GM10266 (cell line): ENCODE results near the gene ZNF438.
"Not testable (repeated sequence)": the region's sequence is repeated elsewhere in the genome, so short reads cannot be mapped to it uniquely, and the experiment has no call there.

Experiments used
- DNase-seq: peaks from one replicate; pipeline ENCODE4 v3.0.0; 2012; ENCODE audit errors: extremely low spot score
- TF ChIP-seq, protein P1 (sequence below): IDR thresholded peaks from 2 replicates; pipeline ENCODE4 v1.5.1; 2012; ENCODE audit warnings: mild to moderate bottlenecking, low read depth; ENCODE audit not compliant: control insufficient read depth, insufficient read depth; ENCODE audit errors: missing control alignments

The ZNF438 gene

DNA sequence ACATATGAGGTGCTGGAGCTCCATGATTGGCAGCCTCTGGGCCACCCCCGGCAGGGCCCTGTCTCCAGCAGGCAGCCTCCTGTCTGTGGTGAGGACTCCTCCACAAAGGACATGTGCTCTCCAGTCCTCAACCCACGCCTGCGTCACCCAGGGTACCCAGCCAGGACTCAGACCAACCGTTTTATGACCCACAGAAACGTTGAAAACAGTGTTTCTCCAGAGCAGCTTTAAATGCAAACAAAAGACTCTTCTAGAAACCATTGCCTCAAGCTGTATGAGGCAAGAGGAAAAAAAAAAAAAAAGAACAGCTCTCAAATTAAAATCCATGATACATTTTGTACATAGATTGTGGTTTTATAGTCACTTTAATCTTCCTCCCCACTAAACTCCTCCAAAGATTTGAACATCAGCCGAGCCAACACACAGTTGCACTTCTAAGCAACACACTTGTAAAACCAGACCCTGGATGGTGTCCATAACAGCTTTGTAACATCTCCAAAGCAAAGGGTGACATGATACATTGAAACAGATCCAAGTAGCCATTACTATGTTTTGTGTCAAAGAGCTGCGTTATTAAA, 227.1 kb downstream of the ZNF438 start:
- DNase-seq: no peak
- TF ChIP-seq, protein P1, sequence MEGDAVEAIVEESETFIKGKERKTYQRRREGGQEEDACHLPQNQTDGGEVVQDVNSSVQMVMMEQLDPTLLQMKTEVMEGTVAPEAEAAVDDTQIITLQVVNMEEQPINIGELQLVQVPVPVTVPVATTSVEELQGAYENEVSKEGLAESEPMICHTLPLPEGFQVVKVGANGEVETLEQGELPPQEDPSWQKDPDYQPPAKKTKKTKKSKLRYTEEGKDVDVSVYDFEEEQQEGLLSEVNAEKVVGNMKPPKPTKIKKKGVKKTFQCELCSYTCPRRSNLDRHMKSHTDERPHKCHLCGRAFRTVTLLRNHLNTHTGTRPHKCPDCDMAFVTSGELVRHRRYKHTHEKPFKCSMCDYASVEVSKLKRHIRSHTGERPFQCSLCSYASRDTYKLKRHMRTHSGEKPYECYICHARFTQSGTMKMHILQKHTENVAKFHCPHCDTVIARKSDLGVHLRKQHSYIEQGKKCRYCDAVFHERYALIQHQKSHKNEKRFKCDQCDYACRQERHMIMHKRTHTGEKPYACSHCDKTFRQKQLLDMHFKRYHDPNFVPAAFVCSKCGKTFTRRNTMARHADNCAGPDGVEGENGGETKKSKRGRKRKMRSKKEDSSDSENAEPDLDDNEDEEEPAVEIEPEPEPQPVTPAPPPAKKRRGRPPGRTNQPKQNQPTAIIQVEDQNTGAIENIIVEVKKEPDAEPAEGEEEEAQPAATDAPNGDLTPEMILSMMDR: no peak

DNA sequence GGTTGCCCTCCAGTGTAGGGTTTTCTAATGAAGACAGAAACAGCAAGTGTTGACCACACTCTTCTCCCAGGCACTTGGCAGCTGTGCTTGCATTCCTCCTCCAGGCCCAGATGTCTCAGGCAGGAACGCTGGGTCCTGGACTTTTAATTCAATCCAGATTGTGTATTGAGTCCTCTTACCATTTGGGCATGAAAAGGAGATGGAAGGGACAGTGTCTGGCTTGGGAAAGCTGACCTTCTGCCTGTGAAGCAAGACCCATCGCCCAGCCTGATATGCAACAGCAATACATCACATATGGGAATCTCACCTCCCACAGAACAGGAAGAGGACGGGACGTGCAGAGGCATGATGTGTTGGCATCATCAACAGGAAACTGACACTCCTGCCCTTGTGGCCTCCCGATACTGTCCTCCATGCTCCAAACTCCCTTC, 227.8 kb downstream of the ZNF438 start:
- TF ChIP-seq, protein P1: no peak
- no peak for DNase-seq

DNA sequence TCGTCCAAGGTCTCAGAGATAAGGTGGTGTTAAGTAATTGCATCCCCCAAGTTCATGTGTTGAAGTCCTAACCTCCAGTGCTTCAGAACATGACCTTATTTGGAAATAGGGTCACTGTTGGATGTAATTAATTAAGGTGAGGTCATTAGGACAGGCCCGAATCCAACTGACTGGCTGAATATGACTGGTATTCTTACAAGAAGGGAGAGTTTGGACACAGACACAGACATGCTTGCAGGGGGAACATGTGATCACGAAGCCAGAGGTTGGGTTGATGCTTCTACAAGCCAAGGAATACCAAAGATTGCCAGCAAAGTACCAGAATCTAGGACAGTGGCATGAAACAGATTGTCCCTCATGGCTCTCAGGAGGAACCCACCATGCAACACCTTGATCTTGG, 228.6 kb downstream of the ZNF438 start:
- no peak for DNase-seq
- TF ChIP-seq, protein P1: no peak

DNA sequence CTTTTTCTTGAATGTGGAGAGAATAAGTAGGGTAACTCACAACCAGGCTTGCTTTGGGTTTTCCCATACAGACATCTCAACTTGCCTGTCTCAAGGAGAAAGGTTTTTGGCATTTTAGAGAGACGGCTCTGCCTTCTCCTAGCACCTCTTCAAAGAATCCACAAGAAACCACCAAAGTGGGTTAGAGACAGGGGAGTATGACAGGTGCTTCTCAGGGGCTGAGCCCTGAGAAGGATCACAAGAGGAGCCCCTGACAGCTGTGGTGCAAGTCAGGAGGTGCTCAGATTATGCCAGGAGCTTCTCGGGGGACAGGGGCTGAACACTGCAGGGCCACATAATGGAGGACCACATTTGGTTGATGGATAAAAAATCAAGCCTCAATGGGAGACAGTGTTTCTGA, 231.3 kb downstream of the ZNF438 start:
- TF ChIP-seq, protein P1: no peak
- no peak for DNase-seq

DNA sequence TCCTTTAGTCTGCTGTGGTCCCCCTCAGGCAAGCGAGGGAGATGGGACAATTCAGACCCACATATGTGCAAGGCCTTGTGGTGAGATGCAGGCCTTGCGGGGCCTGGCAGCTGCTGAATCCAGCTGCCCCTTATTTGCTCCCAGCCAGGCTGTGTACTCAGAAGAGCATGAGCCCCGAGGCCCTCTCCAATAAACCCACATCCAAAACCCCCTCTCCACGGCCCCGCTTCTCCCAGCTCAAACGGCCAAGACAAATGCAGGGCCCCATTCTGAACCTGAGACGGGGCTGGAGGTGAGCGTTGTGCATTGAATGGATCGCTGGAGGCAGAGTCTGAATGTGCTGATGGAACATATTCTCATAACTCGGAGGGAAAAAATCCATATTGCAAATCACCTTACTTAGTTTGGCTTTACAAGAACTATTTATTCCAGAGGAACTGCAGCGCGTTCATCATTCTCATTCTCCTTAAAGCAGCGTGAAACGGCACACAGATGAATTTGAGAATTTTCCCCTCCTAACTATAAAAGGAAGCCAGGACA, 232.9 kb downstream of the ZNF438 start:
- TF ChIP-seq, protein P1: no peak
- no peak for DNase-seq

DNA sequence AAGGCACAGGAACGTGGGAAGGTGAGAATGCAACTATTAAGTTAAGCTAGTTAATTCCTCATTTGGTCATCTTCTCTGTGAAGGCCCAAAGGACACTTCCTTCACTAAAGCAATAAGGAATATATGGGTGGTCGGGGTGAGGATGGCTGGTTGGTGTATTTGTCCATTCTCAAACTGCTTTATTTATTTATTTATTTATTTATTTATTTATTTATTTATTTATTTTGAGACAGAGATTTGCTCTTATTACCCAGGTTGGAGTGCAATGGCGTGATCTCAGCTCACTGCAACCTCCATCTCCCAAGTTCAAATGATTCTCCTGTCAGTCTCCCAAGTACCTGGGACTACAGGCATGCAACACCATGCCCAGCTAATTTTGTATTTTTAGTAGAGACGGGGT, 236.6 kb downstream of the ZNF438 start:
- DNase-seq: not testable (repeated sequence)
